H1 (cell line): ENCODE measurements around the gene FAM204A.

Experiments used
- ATF3 ChIP-seq: IDR thresholded peaks from 2 replicates; pipeline ENCODE4 v1.6.1; 2011; ENCODE audit warnings: low read depth, mild to moderate bottlenecking, low read length; ENCODE audit not compliant: insufficient read depth
- BRCA1 ChIP-seq: IDR thresholded peaks from 2 replicates; pipeline ENCODE4 v1.6.1; 2012; ENCODE audit warnings: low read depth, low read length, improper control_type of control experiment
- CEBPB ChIP-seq: IDR thresholded peaks from 2 replicates; pipeline ENCODE4 v1.6.1; 2012; ENCODE audit warnings: low read depth, low read length
- CTCF ChIP-seq, 3 experiments: IDR thresholded peaks; 1 replicate in 2 of 3; 2 replicates in 1 of 3; pipeline versions ENCODE4 v1.5.1 to v1.6.1; 2011; ENCODE audit warnings: low read length in 3 of 3, mild to moderate bottlenecking in 3 of 3, inconsistent platforms in 2 of 3, low read depth in 1 of 3, moderate library complexity in 1 of 3; ENCODE audit not compliant: insufficient read depth in 1 of 3; ENCODE audit errors: control extremely low read depth in 1 of 3
- EZH2 ChIP-seq: fragments of 200-600 bp; sonication (generic); IDR thresholded peaks from 2 replicates; pipeline ENCODE4 v1.7.1; 2012; ENCODE audit warnings: low read depth, mild to moderate bottlenecking, moderate library complexity, low read length, inconsistent platforms; ENCODE audit not compliant: severe bottlenecking
- JUN ChIP-seq: IDR thresholded peaks from 2 replicates; pipeline ENCODE4 v1.6.1; 2011; ENCODE audit warnings: low read depth, mild to moderate bottlenecking, improper control_type of control experiment, low read length
- NRF1 ChIP-seq: IDR thresholded peaks from 2 replicates; pipeline ENCODE4 v1.6.1; 2011; ENCODE audit warnings: mild to moderate bottlenecking, low read depth, low read length, improper control_type of control experiment
- PHF8 ChIP-seq: fragments of 200-600 bp; sonication (generic); conservative IDR thresholded peaks from 2 replicates; pipeline ENCODE4 v1.7.1; 2012; ENCODE audit warnings: low read depth, mild to moderate bottlenecking, inconsistent platforms, low read length, moderate library complexity
- POLR2A ChIP-seq, 2 experiments: IDR thresholded peaks; 1 replicate in 1 of 2; 2 replicates in 1 of 2; pipeline ENCODE4 v1.6.1; 2011; ENCODE audit warnings: low read depth in 2 of 2, low read length in 2 of 2, mild to moderate bottlenecking in 2 of 2; ENCODE audit errors: control extremely low read depth in 1 of 2
- ZNF274 ChIP-seq: IDR thresholded peaks from 2 replicates; pipeline ENCODE4 v1.7.0; 2012; ENCODE audit warnings: low read length, borderline replicate concordance; ENCODE audit errors: extremely low read depth

- TF ChIP-seq BRCA1 (no peak), CTCF (IDR thresholded peaks at IDR 0.05; ENCODE audit: control extremely low read depth in 1 of 3, insufficient read depth in 1 of 3, low read depth in 1 of 3, low read length in 3 of 3) (no peak), ZNF274 (no peak), POLR2A (IDR thresholded peaks at IDR 0.05; ENCODE audit: control extremely low read depth in 1 of 2, low read depth in 2 of 2, low read length in 2 of 2) (no peak), CEBPB (no peak), EZH2 (no peak), ATF3 (no peak), JUN (no peak), NRF1 (no peak), PHF8 (no peak)
Observed at GRCh38 chr10:118290471-118290995, 51.6 kb downstream of the FAM204A start.
